ENCODE measurements around the gene SERTAD3.
"Not testable (repeated sequence)": the region's sequence is repeated elsewhere in the genome, so short reads cannot be mapped to it uniquely, and the experiment has no call there.

The SERTAD3 gene

DNA sequence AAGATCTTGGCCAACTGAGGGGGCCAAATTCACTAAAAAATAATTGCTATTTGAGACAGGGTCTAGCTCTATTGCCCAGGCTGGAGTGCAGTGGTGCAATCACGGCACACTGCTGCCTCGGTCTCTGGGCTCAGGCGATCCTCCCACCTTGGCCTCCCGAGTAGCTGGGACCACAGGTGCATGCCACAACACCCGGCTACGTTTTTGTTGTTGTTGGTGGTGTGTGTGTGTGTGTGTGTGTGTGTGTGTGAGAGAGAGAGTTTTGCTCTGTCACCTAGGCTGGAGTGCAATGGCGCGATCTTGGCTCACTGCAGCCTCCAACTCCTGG, 35.6 kb downstream of the SERTAD3 start:
- DNase-seq = not testable (repeated sequence)

DNA sequence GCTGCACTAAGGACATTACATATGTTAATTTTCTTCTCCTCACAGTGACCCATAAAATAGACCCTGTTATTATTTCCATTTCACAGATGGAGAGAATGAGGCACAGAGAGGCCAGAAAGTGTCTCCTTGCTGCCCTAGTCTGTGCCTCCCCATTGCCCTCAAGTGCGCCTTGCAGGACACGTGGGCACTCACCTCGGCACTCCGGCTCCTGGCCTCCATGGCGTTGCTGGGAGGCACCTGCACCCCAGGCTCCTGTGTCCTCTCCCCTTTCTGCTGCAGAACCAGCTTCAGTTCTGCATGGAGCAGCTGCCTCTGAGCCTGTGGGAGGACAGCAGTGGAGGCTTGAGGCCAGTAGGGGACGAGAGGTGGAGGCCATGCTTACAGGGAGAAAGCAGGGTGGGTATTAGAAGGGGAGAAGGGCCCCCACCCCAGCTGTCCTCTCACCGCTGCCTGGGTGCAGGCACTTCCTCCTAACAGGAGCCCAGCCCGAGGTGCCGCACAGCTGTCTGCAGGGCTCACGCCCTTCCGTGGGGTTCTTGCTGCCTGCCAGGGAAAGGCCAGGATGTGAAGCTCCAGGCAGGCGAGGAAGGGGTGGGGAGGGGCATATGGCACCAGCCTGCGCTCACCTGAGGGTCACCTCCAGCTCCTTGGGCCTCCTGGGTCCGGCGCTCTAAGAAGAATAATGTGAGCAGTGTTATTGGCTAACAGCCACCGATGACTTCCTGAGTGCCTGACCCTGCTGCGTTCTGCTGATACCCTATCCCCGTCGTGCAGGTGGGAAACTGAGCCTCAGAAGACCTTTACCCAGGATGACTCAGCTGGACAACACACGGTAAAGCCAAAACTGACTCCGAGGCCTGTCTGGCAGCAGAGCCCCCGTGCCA, 36.2 kb downstream of the SERTAD3 start:
- DNase-seq = no peak

DNA sequence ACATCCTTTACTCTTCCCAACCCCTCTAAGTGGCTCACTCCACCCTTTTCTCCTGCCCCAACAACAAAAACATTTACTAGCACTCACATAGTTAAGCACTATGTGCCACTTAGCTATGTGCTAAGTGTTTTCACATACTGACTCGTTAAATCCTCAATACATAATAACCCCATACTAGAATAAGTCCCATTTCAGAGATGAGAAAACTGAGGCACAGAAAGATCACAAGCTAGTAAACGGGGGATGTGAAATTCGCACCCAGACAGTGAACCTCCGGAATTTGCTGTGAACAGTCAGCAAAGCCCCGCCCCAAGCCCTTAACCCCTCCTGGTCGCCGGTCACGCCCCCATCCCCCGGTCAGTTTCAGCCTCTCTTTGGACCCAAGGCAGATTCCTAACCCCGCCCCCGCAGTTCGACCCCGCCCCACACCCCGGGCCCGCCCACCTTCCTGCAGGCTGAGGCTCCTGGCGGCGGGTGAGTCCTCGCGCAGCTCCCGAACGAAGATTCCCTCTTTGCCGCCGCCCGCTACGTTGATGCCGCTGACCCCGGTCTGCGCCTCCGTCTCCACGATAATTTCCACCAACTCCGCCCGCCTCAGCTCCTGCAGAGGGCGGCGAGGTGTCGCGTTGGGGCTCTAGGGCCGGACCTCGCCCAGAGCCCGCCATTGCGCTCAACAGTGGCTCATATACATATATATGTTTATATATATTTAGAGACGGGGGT, 40.7 kb downstream of the SERTAD3 start:
- DNase-seq = peak; percentile 80 to 88

DNA sequence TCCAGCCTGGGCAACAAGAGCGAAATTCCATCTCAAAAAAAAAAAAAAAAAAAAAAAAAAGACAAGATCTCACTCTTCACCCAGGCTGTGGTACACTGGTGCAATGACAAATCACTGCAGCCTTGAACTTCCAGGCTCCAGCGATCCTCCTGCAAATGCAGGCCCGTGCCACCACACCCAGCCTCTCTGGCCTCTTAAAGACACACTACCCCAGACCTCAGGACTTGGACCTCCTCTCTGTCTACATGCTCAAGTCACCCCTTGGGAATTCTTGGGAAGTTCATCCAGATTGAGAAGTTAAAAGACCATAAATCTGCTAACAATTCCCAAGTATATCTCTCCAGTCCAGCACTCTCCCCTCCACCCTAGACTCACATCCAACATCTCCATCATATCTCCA, 43.6 kb downstream of the SERTAD3 start:
- DNase-seq = no peak

DNA sequence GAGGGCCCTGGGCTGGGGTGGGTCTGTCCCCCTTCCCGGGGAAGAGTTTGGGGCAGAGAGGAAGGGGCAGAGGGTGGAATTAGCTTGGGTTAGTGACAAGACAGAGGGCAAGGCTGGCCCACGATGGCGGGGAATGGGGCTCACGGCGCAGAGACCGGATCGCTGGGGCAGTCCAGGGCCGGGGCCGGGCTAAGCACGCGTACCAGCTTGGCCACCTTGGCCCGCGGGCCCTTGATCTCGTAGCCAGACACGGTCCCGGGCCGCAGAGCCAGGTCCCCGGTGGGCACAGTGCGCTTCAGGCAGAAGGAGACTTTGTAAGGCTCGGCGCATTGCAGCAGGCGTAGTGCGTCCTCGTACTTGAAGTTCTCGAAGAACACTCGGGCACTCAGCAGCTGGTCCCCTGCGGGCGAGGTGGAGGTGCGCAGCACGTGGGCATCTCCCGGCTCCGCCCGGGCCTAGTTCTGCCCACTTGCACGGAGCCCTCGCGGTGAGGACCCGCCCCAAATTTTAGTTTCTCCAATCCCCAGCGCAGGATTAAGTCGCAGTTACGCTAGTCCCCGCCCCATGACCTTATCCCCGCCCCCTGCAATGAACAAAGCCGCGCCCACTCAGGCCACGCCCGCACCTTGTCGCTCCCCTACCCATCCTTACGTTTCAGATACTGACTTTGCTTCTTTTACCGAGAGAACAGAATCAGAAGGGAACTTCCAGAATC, 45.6 kb downstream of the SERTAD3 start:
- DNase-seq = peak; percentile 38 to 68

DNA sequence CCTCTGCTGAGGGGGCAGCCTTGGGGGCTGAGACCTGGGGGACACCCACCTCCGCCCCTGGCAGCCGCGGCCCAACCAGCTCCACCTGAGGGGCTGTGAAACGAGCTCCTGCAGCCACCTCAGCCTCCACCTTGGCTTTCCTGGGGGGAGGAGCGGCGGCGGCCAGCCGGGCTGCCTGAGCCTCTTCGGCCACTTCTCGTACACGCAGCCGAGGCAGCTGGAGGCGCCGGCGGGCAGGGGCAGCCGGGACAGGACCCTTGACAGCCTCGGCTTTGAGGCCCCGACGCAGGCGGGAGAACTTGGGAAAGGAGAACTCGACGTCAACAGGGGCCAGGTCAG, 46.6 kb downstream of the SERTAD3 start:
- no peak for DNase-seq

DNA sequence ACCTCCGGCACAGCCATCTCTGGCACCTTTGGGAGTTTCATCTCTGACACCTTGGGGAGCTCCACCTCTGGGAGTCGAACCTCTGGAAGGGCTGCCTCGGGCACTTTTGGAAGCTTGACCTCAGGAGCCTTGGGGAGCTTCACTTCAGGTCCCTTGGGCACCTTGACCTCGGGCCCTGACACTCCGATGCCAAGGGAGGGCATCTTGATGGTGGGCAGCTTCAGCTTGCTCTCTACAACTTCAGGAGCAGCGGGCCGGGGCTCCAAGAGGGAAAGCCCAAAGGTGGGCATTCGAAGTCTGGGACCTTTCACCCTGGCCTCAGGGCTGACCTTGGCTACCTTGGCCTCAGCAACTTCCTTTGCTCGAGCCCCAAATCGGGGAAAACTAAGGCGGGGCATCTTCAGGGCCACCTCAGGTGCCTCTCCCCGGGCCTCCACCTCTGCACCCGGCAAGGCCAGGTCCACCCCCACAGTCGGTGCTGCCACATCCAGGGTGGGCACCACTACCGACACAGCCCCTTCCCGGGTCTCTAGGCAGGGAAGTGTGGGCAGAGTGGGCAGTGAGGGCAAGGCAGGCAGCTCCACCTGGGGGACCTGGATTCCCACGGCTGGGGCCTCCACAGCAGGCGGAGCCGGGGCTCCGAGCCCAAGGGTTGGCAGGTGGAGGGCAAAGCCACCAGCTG, 47.1 kb downstream of the SERTAD3 start:
- no peak for DNase-seq

DNA sequence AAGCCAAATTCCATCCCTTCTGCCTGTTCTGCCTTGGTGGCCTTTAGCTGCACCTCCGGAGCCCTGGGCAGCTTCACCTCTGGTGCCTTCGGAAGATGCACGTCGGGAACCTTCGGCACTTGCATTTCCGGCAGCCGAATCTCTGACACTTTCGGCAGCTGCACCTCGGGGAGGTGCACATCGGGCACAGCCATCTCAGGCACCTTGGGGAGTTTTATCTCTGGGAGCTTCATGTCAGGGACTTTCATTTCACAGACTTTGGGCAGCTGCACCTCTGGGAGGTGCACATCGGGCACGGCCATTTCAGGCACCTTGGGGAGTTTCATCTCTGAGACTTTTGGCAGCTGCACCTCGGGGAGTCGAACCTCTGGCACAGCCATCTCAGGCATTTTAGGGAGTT, 48.2 kb downstream of the SERTAD3 start:
- DNase-seq = no peak

DNA sequence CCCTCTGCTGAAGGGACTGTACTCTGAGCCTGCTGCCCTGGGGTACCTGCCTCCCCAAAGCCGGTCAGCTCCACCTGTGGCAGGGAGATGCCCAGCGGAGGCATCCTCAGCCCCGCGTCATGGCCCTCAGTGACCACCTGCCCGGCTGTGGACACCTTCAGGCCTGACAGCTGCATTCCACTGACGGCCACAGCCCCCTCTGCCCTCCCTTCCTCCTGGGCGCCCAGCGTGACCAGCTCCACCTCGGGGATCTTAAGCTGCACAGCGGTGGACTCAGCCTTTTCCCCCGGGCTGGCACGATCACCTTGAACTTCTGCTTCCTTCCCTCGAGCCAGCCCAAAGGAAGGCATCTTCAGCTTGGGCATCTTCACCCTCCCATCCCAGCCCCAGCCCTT, 49.3 kb downstream of the SERTAD3 start:
- no peak for DNase-seq

DNA sequence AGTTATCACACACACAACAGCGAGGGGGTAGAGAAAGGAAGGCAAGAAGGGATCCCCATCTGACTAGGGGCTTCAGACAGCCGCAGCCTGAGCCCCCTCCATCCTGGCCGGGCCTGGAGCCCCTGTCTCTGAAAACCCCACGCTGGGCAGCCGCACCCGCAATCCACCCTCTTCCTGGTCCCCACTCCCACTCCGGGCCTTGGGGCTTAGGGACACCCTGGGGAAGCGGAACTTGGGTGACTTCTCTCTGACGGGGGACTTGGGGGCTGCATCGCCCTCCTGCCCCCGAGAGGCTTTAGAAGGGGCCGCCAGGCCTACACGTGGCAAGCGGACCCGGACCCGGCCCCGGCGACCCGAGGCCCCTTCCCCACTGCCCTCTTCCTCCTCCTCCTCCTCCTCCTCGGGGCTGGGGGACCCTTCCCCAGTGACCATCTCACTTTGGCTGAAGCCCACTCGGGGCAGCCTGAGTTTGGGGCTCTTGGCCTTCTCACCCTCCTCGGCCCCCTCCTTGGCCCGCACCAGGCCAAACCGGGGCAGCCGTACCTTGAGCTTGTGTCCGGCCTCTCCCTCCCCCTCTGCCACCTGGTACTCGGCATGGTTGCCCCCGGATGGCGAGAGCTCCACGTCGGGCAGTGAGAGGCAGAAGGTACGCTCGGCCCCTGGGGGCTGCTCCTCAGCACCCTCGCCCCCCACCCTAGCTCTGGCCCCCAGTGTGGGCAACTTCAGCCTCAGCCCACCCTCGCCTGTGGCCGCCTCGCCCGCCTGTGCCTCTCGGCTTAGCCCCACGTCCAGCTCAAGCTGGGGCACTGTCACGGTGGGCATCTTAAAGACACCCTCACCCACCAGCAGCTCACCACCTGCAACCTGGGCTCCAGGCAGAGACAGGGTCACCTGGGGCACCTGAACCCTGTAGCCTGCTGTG, 50.0 kb downstream of the SERTAD3 start:
- no peak for DNase-seq

DNA sequence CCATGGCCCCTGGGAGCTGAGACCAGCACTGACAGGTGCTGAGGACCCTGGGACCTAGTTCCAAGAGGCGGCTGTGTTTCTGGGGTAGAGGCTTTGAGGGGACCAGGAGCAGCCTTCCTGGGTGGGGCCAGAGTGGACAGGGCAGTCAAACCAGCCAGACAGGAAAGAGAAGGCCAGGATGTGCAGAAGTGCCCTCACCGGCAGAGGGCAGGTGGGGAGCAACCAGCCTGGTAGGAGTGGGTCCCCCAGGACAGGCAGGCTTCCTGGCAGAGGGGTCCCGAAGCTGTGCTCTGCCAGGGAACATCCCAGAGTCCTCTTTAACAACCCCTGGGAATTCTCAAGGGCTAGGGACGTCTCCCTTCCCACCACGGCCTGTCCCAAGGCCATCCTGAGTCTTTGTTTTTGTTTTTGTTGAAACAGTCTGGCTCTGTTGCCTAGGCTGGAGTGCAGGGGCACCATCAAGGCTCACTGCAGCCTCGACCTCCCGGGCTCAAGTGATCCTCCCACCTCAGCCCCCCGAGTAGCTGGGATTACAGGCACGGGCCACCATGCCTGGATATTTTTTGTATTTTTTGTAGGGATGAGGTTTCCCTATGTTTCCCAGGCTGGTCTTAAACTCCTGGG, 51.1 kb downstream of the SERTAD3 start:
- no peak for DNase-seq

DNA sequence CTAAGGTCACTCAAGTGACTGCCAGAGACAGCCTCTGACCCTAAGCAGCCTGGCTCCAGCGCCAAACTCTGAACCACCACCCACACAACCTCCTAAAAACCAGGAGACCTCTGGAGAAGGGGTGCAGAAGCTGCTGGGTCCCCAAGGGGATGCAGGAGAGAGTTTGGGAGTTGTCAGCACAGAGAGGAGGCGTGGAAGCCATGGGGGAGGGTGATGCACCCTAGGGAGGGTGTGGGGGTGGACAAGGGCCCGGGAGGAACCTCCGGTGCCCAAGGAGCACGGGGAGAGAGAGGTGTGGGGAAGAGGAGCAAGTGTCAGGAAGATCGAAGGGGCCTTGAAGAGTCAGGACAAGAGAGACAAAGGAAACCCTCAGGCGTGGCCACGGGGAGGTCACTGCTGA, 52.0 kb downstream of the SERTAD3 start:
- no peak for DNase-seq

Data from inflammatory macrophage (primary cell).